Suppressor macrophage (primary cell): ENCODE data around the gene ZNF280A.
A peak's percentile ranks its signal among the peaks of the same experiment; 100 is the strongest.
"Not testable (repeated sequence)": the region's sequence is repeated elsewhere in the genome, so short reads cannot be mapped to it uniquely, and the experiment has no call there.

Source experiments
- DNase-seq, 4 experiments: peaks; one replicate each; pipeline ENCODE4 v3.0.0-alpha.2; 2020 to 2022

Gene ZNF280A

DNA sequence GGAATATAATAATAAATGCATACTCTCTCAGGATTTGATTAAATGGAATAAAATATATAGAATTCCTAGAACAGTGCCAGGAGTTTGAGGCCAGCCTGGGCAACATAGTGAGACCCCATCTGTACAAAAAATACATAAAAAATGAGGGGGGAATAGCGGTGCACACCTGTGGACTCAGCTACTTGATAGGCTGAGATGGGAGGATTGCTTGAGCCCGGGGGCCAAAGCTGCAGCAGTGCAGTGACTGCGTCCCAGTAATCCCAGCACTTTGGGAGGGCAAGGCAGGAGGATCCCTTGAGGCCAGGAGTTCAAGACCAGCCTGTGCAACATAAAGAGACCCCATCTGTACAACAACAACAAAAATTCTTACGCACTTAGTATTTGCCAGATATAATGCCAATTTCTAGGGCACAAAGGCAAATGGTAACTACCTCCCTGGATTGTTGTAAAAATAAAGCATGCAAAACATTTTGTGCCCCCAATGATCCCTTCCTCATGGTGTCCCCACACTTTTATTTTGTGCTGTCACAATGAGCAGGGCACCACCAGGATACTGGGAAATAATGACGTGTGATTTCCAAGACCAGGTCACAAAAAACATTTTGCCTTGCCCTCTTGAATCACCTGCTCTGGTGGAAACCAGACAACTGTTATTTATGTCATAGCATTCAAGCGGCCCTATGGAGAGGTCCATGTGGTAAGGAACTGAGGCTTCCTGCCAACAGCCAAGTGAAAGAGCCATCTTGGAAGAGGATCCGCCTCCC, 18.3 kb upstream of the ZNF280A start:
- DNase-seq: no peak

GRCh38 chr22:22536916-22537315, 16.8 kb upstream of the ZNF280A start:
- no peak for DNase-seq

GRCh38 chr22:22536515-22536914, 16.4 kb upstream of the ZNF280A start:
- no peak for DNase-seq

DNA sequence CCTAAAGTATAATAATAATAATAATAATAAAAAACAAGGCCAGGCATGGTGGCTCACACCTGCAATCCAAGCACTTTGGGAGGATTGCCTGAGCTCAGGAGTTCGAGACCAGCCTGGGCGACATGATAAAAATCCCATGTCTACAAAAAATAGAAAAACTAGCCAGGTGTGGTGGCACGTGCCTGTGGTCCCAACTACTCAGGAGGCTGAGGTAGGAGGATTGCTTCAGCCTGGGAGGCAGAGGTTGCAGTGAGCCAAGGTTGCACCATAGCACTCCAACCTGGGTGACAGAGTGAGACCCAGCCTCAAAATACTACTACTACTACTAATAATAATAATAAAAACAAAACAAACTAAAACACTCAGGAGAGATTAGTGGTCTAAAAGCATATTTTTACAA, 15.6 kb upstream of the ZNF280A start:
- DNase-seq: no peak

DNA sequence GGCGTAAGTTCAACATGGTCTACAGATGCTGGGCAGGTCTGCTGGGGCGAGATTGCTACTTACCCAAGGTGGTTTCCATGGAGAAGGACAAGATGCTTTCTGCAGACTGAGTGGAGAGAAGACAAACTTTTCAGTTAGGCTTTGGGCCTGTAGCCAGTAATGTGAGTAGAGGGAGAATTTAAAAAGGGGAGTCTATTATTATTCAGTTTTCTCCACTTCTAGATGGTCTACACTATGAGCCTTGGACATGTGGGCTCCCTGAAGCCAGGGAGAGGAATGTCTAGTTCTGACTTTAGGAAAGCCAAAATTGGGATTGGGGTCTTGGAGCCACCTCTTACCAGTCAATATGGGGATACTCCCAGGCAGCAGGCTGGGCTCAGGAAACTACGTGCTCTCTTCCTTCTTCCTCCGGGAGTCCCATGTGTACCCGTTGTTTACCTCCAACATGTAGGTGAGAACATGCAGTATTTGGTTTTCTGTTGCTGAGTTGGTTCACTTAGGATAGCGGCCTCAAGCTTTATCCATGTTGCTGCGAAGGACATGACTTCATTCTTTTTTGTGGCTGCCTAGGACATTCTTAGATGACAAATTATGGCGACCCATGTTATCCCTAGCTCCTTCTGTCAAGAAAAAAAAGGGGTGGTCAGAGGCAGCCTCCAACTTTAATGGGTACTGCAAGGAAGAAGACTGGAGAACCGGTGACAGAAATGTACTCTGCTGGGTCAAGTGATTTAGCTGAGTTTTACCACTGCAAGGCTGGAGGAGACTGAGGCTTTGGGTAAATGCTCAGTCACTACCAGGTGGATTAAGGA, 14.7 kb upstream of the ZNF280A start:
- no peak for DNase-seq

GRCh38 chr22:22533863-22534262, 13.8 kb upstream of the ZNF280A start:
- no peak for DNase-seq

GRCh38 chr22:22533417-22533816, 13.3 kb upstream of the ZNF280A start:
- no peak for DNase-seq

DNA sequence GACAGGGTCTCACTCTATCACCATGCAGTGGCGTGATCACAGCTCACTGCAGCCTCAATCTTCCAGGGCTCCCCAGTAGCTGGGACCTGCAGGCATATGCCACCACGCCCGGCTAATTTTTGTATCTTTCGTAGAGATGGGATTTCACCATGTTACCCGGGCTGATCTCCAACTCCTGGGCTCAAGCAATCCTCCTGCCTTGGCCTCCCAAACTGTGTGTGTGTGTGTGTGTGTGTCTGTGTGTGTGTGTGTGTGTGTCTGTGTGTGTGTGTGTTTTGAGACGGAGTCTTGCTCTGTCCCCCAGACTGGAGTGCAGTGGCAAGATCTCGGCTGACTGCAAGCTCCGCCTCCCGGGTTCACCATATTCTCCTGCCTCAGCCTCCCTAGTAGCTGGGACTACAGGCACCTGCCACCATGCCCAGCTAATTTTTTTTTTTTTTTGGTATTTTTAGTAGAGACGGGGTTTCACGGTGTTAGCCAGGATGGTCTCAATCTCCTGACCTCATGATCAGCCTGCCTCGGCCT, 12.5 kb upstream of the ZNF280A start:
- DNase-seq: not testable (repeated sequence)

GRCh38 chr22:22531770-22532546, 11.9 kb upstream of the ZNF280A start:
- no peak for DNase-seq

DNA sequence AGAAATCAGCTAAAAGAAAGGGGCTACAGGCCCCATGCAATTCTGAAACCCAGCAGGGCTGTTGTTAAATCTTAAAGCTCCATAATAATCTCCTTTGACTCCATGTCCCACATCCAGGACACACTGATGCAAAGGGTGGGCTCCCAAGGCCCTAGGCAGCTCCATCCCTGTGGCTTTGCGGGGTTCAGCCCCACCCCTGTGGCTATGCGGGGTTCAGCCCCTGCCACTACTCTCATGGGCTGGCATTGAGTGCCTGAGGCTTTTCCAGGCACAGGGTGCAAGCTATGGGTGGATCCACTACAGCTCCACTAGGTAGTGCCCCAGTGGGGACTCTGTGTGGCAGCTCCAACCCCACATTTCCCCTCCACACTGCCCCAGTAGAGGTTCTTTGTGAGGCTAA, 8.7 kb upstream of the ZNF280A start:
- DNase-seq: no peak

DNA sequence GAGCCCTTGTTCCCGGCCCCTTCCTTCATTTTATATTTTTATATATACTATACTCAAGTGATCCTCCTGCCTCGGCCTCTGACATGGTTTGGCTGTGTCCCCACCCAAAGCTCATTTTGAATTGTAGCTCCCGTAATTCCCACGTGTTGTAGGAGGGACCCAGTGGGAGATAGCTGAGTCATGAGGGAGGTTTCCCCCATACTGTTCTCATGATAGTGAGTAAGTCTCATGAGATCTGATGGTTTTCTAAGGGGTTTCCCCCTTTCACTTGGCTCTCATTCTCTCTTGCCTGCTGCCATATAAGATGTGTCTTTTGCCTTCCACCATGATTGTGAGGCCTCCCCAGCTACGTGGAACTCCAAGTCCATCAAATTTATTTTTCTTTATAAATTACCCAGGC, 7.2 kb upstream of the ZNF280A start:
- peak in 1 of 4 experiments; percentile 24 for DNase-seq

DNA sequence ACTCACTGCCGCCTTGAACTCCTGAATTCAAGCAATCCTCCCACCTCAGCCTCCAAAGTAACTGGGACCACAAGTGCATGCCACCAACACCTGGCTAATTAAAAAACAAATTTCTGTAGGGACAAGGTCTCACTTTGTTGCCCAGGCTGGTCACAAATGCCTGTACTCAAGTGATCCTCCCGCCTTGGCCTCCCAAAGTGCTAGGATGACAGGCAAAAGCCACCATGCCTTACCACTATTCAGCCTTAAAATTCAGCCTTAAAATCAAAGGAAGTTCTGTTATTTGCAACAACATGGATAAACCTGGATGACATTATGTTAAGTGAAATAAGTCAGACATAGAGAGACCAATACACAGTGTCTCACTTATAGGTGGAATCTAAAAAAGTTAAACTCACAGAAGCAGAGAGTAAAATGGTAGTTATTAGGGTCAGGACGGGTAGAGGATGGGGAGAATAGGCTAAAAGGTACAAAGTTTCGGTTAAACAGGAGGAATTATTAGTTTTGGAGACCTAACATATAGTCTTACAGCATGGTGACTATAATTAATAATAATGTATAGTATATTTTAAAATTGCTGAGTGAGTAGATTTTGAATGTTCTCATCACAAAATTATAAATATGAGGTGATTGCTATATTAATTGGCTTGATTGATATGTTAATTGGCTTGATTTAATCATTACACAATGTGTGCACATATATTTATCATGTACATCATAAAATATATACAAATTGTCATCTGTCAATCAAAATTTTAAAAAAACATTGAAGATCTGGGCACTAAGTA, 6.2 kb upstream of the ZNF280A start:
- DNase-seq: no peak

DNA sequence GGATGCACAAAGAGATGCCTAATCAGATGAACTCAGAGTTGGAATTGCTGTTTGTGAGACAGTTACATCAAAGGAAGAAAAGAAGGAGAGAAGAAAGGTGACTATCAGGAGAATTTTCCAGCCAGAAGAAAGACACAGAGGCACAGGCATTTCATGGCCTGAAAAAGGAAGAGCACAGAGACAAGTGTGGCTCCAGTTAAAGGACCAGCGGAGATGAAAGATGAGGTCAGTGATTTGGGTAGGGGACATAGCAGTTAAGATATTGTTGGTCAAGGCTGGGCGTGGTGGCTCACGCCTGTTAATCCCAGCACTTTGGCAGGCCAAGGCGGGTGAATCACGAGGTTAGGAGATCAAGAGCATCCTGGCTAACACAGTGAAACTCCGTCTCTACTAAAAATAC, 3.4 kb upstream of the ZNF280A start:
- no peak for DNase-seq

DNA sequence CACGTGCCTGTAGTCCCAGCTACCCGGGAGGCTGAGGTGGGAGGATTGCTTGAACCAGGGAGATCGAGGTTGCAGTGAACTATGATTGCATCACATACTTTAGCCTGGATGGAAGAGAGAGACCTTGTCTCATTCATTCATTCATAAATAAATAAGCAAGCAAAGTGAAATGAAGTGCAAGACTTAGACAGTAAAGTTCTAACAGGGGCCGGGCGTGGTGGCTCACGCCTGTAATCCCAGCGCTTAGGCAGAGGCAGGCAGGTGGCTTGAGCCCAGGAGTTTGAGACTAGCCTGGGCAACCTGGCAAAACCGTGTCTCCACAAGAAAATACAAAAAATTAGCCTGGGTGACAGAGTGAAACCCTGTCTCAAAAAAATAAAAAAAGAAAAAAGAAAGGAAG, 1.6 kb upstream of the ZNF280A start:
- no peak for DNase-seq

GRCh38 chr22:22520667-22521602, 865 bp upstream of the ZNF280A start:
- DNase-seq: no peak

- no peak for DNase-seq
Measured at GRCh38 chr22:22519591-22519990, 479 bp downstream of the ZNF280A start.

DNA sequence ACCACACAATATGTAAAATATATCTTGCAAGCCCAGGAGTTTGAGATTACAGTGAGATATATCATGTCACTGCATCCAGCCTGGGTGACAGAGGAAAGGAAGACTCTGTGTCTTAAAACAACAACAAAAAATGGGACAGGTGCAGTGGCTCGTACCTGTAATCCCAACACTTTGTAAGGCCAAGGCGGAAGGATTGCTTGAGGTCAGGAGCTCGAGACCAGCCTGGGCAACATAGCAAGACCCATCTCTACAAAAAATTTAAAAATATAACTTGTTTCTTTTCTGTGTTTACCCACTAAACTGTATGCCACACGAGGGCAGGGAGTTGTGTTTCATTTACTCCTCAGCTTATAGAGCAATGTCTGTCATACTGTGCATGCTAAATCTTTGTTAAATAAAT, 3.1 kb downstream of the ZNF280A start:
- no peak for DNase-seq

- DNase-seq: no peak
Measured at GRCh38 chr22:22515890-22516289, 4.2 kb downstream of the ZNF280A start.

DNA sequence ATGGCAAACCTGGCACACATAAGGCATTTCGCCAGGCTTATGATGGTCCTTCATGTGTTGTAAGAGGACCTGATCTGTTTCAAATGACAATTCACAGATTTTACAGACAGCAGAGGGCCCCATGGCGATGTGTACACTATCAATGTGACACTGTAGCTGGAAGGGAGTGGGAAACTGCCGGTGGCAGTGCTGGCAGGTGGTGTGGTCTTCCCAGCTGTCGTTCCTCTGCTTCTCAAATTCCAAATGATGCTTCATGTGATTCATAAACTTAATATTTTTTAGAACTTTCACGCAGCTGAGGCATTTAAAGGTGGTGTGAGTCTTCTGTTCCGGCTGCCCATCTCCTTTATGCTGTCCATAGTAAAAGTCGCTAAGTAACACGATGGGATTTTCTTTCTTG, 5.6 kb downstream of the ZNF280A start:
- DNase-seq: not testable (repeated sequence)

GRCh38 chr22:22513619-22514018, 6.5 kb downstream of the ZNF280A start:
- no peak for DNase-seq

GRCh38 chr22:22512951-22513350, 7.1 kb downstream of the ZNF280A start:
- no peak for DNase-seq
